GM19035 (cell line): ENCODE data around the gene CALML6.

ENCODE experiments used
- ATAC-seq: cut with Tn5 transposase; IDR thresholded peaks from one replicate; pipeline ENCODE4 v1.9.1; 2021; ENCODE audit not compliant: unreplicated experiment

CALML6 gene

GRCh38 chr1:1892079-1892762 is 22.8 kb upstream of the CALML6 start:
- no peak for ATAC-seq

GRCh38 chr1:1892763-1893120 is 22.3 kb upstream of the CALML6 start:
- ATAC-seq: no peak

- no peak for ATAC-seq
Observed at GRCh38 chr1:1893291-1893985, 21.6 kb upstream of the CALML6 start.

GRCh38 chr1:1893997-1894353 is 21.1 kb upstream of the CALML6 start:
- no peak for ATAC-seq

GRCh38 chr1:1894354-1895059 is 20.6 kb upstream of the CALML6 start:
- no peak for ATAC-seq

DNA sequence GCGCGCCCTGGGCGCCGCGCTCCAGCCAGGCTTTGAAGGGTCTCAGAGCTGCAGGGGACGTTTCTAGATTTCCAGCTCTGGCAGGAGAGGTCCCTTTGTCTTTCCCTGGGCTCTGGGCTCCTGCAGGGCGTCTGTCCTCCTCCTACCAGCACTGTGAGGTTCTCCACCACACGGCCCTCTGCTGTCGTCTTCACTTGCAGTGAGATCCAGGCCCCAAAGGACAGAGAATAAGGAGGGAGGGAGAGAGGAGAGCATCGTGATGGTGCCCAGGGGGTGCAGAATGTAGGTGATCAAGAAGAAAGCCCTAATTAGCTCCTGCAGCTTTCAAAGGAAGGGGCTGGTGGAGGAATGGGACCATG is 20.0 kb upstream of the CALML6 start:
- ATAC-seq: no peak

- no peak for ATAC-seq
Observed at GRCh38 chr1:1895456-1896336, 19.4 kb upstream of the CALML6 start.

GRCh38 chr1:1898246-1898933 is 16.7 kb upstream of the CALML6 start:
- ATAC-seq: no peak

DNA sequence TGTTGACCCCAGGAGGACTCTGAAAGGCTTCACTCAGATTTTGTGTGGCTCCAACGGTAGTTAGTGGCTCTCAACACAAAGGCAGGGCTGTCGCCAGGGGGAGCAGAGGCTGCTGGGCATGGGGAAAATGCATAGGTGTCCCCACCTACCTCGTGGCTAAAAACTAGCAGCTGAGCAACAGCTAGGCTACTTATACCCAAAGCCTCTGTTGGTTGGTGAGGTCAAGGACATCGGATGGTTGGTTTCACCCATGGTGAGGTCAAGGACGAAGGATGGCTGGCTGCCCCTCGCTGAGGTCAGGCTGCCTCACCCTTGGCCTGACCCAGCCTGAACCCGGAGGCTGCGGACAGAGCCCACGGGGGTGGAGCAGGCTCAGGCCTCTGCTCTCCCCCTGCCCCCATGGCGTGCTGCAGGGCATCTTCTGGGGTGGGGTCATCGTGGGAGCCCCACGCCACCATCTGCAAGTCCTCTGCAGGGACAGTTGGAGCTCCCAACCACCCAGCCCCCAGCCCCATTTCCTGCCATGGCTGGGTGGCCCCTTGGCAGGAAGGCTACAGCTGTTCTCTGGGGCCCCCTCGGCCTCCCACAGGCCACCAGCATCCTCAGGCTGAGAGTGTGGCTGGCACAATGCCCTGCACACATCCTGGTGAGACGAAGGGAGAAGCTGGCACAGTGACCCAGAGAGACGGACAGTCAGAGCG is 15.6 kb upstream of the CALML6 start:
- ATAC-seq: no peak

DNA sequence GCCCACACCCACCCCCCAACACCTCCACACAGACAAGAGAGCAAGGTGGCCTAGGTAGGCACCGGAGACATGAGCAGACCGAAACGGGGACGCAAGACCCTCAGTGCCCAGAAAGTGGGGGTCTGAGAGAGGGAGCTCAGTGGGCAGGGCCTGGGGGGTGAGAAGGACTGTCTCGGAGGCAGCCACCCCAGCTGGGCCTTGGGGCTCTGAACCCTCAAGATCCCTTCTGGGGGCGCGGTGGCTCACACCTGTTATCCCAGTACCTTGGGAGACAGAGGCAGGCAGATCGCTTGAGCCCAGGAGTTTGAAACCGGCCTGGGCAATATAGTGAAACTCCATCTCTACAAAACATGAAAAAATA is 15.1 kb upstream of the CALML6 start:
- no peak for ATAC-seq

- ATAC-seq: no peak
Observed at GRCh38 chr1:1900883-1901640, 14.0 kb upstream of the CALML6 start.

GRCh38 chr1:1901641-1902294 is 13.3 kb upstream of the CALML6 start:
- no peak for ATAC-seq

DNA sequence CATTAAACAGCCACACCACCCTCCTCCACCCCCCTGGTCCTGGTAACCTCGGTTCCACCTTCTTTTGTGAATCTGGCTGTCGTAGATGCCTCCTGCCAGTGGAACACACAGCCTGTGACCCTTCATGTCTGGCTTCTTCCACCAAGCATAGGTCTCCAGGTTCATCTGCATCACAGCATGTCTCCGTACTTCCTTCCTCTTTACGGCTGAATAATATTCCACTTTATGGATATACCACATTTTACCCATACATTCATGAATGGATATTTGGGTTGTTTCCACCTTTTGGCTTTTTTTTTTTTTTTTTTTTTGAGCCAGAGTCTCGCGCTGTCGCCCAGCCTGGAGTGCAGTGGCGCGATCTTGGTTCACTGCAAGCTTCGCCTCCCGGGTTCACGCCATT is 11.8 kb upstream of the CALML6 start:
- ATAC-seq: no peak

DNA sequence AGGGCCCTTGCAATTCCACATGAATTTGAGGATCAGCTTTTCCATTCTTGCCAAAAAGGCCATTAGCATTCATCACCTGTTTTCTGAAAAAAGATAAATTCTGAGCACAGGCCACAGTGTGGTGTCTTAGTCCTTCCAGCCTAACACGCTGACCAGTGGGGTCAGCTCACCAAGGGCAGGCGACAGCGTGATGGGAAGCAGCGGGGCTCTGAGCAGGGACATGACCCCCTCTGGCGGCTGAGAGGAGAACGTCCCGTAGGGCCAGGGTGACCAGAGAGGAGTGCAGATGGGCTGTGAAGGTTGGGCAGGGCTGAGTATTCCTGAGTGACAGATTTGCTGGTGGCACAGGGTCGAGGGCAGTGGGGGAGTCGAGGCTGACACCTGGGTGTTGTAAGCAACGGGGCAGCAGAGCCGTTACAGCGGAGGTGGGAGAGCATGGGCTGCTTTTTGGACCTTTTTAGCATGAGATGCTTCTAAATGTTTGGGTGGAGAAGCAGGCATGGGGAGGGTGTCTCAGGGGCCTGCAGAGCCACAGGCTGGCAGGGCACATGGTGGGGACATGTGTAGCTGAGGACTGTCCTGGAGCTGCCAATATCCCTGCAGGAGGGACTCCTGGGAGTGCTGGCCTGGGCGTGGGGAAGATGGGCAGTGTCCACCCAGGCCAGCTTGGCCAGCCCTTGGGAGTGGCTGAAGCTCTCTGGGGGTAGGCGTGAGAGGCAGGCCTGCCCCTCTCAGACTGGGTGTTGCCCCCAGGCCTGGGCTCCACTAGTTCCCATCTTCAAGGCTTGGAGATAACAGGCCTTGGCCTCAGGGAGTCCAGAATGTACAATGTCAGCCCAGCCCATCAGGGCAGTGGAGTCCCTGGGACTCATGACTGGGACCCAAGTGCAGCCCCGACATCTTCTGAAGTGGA is 8.6 kb upstream of the CALML6 start:
- ATAC-seq: no peak

- ATAC-seq: no peak
Observed at GRCh38 chr1:1907098-1907736, 7.8 kb upstream of the CALML6 start.

GRCh38 chr1:1908506-1908791 is 6.6 kb upstream of the CALML6 start:
- ATAC-seq: no peak

DNA sequence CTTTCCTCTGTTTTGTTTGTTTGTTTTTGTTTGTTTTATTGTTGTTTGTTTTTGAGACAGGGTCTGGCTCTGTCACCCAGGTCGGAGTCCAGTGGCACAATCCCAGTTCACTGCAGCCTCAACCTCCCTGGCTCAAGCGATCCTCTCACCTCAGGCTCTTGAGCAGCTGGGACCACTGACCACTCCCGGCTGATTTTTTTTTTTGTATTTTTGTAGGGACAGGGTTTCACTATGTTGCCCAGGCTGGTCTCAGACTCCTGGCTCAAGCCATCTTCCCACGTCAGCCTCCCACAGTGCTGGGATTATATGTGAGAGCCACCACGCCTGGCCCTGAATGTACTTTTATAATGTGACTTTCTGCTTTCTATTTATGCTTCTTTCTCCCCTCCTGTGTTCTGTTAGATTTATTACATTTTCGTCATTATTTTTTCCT is 5.0 kb upstream of the CALML6 start:
- ATAC-seq: no peak
